Bronchial epithelial cell (primary cell): ENCODE results near the gene DVL2. TPM values are rescaled to one million over a fixed set of nuclear protein-coding genes. Genes with fewer than 3 reads are reported as not detected.

Experiments used
- DNase-seq: peaks from one replicate; pipeline ENCODE4 v3.0.0-alpha.2; 2010; ENCODE audit warnings: low read depth
- FAIRE-seq: peaks from 2 replicates; lab custom pipeline; 2011; peaks lifted over from hg19 to GRCh38; lab: Jason Lieb, UNC
- H3K27me3 ChIP-seq: 2 replicates; pipeline ENCODE4 v1.5.1; 2011; ENCODE audit warnings: low read length; ENCODE audit not compliant: control insufficient read depth, insufficient read depth
- H3K36me3 ChIP-seq: 2 replicates; pipeline ENCODE4 v1.5.1; 2011; ENCODE audit warnings: low read length; ENCODE audit not compliant: control insufficient read depth, insufficient read depth
- H3K4me3 ChIP-seq: 2 replicates; pipeline ENCODE4 v1.5.1; 2011; ENCODE audit warnings: mild to moderate bottlenecking, low read depth, low read length, control low read depth
- CTCF ChIP-seq: IDR thresholded peaks from 2 replicates; pipeline ENCODE4 v1.5.1; 2011; ENCODE audit warnings: mild to moderate bottlenecking, moderate library complexity, low read length, control low read depth, inconsistent platforms; ENCODE audit not compliant: insufficient read depth, severe bottlenecking
- total RNA-seq: library from RNA; depleted of rRNA; stranded (reverse); fragments of >200 nt; gene quantifications from 2 replicates; pipeline ENCODE4 v1.2.1, GENCODE V29; 2014

Gene DVL2
- 52.1 and 55.3 TPM in 2 replicates for total RNA-seq

DNA sequence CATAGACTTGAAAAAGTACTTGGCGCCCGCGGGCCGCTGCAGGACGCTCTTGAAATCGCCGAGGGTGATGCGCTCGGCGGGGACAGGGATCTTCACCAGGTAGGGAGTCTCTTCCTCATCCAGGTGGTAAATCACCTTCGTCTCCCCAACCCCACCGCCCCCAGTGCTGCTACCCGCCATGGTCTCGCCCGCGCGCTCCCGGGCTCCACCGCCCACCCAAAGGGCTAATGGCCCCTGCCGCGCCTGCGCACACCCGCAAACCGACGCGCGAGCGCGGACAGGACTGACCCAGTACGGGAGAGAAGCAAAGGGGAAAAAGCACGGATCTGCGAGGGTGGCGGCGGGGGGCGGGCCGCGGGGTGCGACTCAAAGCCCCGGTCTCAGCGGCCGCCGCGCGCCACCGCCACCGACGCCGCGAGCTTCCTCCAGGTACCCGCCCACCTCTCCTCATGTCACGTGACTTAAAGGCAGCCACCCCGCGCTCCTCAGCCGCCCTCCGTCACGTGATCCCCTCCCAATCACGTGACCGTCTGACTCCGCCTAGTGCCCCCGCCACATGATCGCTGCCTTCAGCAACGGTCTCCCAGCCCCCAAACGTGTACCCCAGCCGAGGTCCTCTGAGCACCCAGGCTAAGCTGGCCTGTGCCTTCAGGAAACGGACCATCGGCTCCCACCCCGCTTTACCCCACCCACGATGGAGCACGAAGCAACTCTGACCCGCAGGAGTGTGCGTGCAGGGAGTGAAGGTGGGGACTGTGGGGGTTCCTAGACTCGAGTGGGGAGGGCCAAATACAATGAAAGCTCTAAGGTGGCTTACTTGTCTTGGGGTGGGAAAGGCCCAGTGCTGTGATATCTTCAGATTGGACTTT, at the start of gene DVL2:
DVL2 (minus strand) TSS at position 435 of the 869 bp plus-strand sequence; CDS start at position 180, 255 bp downstream.
- peaks cover 16% of the 10 kb centered on the region for H3K36me3 ChIP-seq
- no peaks in the 10 kb centered on the region for H3K27me3 ChIP-seq
- peak within 1 kb of the TSS; percentile 85 for H3K4me3 ChIP-seq
- no peak for TF ChIP-seq CTCF
- DNase-seq (peak; percentile 83), FAIRE-seq (no peak)

GRCh38 chr17:7283471-7284216, 49.3 kb upstream of the DVL2 start:
- FAIRE-seq (no peak), DNase-seq (no peak)
- no peak for TF ChIP-seq CTCF
- H3K36me3 ChIP-seq, result no peaks in the 10 kb centered on the region
- H3K4me3 ChIP-seq, result no peak overlapping the region
- peaks cover 5% of the 10 kb centered on the region for H3K27me3 ChIP-seq

- Histone ChIP-seq H3K27me3 (peaks cover 5% of the 10 kb centered on the region), H3K4me3 (no peak overlapping the region), H3K36me3 (no peaks in the 10 kb centered on the region)
- no peak for DNase-seq
- no peak for TF ChIP-seq CTCF
- FAIRE-seq, result no peak
Measured at GRCh38 chr17:7282752-7283321, 48.5 kb upstream of the DVL2 start.

DNA sequence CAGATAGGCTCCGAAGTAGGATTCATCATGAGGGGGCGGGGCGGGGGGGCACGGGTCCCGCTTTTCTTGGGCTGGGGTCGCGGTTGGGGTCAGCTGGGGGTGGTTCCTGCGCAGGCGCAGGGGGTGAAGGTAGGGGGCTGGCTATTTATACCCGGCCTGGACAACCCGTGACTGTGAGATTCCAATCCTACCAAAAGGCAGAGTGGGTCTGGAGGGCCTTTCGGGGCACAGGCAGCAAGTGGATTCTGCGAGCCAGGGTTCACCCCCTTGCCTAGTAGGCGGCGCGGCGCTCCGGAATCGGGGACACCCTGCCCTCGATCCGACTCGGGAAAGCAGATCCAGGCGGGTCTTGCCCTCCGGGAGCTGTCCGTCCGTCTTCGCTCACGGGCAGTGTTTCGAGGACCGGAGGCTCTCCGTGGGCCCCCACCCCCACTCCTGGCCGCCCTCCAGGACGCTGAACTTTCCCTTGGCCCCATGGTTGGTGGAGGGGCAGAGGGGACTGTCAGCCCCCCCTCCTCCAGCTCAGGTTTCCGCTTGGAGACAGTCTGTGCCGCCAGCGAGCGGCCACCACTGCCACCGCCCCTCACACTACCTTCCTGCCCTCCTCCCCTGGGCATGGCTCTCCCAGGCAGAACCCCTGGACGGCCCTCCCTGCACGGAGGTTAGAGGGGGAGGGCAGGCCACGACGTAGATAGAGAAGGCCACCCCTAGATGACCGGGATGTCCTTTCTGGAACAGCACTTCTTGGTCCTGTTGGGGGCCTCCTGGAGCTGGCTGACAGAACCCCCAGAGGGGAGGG, 47.8 kb upstream of the DVL2 start:
- Histone ChIP-seq H3K27me3 (peaks cover 5% of the 10 kb centered on the region), H3K36me3 (no peaks in the 10 kb centered on the region), H3K4me3 (peak overlapping the region; percentile 39)
- no peak for TF ChIP-seq CTCF
- no peak for FAIRE-seq
- no peak for DNase-seq
